A549 (cell line): ENCODE results near the gene FUT1. TPM values are rescaled to one million over a fixed set of nuclear protein-coding genes. Genes with fewer than 3 reads are reported as not detected.
A peak's percentile ranks its signal among the peaks of the same experiment; 100 is the strongest.

ENCODE experiments used
- ATAC-seq, 2 experiments: fragments of 200-7000 bp in 1 of 2; fragments of >200 bp in 1 of 2; cut with Nextera tagmentation in 1 of 2; cut with Tn5 transposase in 1 of 2; 3 replicates each; pipeline versions ENCODE4 v1.8.0 to v1.9.1; 2018 to 2020; ENCODE audit warnings: mild to moderate bottlenecking in 1 of 2, moderate library complexity in 1 of 2
- CTCF ChIA-PET: fragments of 300-600 bp; sonication (Branson Sonifier 250); formaldehyde crosslinking; extraction: SDS; loops from one replicate; lab custom pipeline; 2021; ENCODE audit warnings: antibody characterized with exemption, inconsistent platforms; lab: Yijun Ruan, JAX
- POLR2A ChIA-PET: fragments of 350-600 bp; formaldehyde crosslinking; extraction: SDS; loops from one replicate; lab custom pipeline; 2021; ENCODE audit warnings: antibody characterized with exemption, inconsistent platforms; lab: Yijun Ruan, JAX
- DNase-seq, 2 experiments: peaks; one replicate each; pipeline versions ENCODE4 v3.0.0 to v3.0.0-alpha.2; 2011 to 2016; ENCODE audit warnings: low read depth in 1 of 2, low spot score in 1 of 2
- FAIRE-seq: peaks from 2 replicates; lab custom pipeline; 2011; peaks lifted over from hg19 to GRCh38; lab: Jason Lieb, UNC
- H3K27ac ChIP-seq, 2 experiments: fragments of >200 bp; sonication (Bioruptor Twin); formaldehyde crosslinking; 3 replicates each; pipeline ENCODE4 v1.5.1; 2016 to 2017
- H3K4me1 ChIP-seq: fragments of >200 bp; sonication (Bioruptor Twin); formaldehyde crosslinking; 3 replicates; pipeline ENCODE4 v1.6.1; 2016
- H3K4me2 ChIP-seq: fragments of >200 bp; sonication (Bioruptor Twin); formaldehyde crosslinking; 3 replicates; pipeline ENCODE4 v1.6.1; 2016
- H3K4me3 ChIP-seq: fragments of >200 bp; sonication (Bioruptor Twin); formaldehyde crosslinking; 3 replicates; pipeline ENCODE4 v1.5.1; 2016
- H3K9me3 ChIP-seq: fragments of >200 bp; sonication (Bioruptor Twin); formaldehyde crosslinking; 3 replicates; pipeline ENCODE4 v1.6.1; 2016
- BHLHE40 ChIP-seq: IDR thresholded peaks from 2 replicates; pipeline ENCODE4 v1.6.1; 2012; ENCODE audit warnings: low read depth, low read length, inconsistent platforms
- CEBPB ChIP-seq, 2 experiments: fragments of >200 bp in 1 of 2; sonication (Bioruptor Twin) in 1 of 2; formaldehyde crosslinking in 1 of 2; IDR thresholded peaks; 2 replicates each; pipeline ENCODE4 v1.6.1; 2012 to 2016
- EHMT2 ChIP-seq: fragments of 200-600 bp; sonication (generic); IDR thresholded peaks from 2 replicates; pipeline ENCODE4 v1.6.1; 2016; ENCODE audit warnings: antibody characterized with exemption, low read depth, mild to moderate bottlenecking, moderate library complexity
- EP300 ChIP-seq, 2 experiments: fragments of >200 bp; sonication (Bioruptor Twin); formaldehyde crosslinking; IDR thresholded peaks; 2 replicates in 1 of 2; 3 replicates in 1 of 2; pipeline ENCODE4 v1.6.1; 2016 to 2017
- FOSB ChIP-seq: fragments of 250-450 bp; sonication (Bioruptor Pico); IDR thresholded peaks from 2 replicates; pipeline ENCODE4 v1.5.0; 2020; ENCODE audit warnings: mild to moderate bottlenecking, moderate library complexity
- FOXS1 ChIP-seq: fragments of 250-450 bp; sonication (Bioruptor Pico); IDR thresholded peaks from 2 replicates; pipeline ENCODE4 v1.5.0; 2020; ENCODE audit warnings: mild to moderate bottlenecking, moderate library complexity
- HEYL ChIP-seq: fragments of 250-450 bp; sonication (Bioruptor Pico); IDR thresholded peaks from 2 replicates; pipeline ENCODE4 v1.8.0; 2021; ENCODE audit warnings: mild to moderate bottlenecking, moderate library complexity
- HOXA7 ChIP-seq: fragments of 250-450 bp; sonication (Bioruptor Pico); IDR thresholded peaks from 2 replicates; pipeline ENCODE4 v1.5.0; 2020; ENCODE audit warnings: mild to moderate bottlenecking, moderate library complexity
- JUN ChIP-seq, 2 experiments: fragments of >200 bp; sonication (Bioruptor Twin); formaldehyde crosslinking; IDR thresholded peaks; 2 replicates in 1 of 2; 3 replicates in 1 of 2; pipeline ENCODE4 v1.6.1; 2016 to 2017
- MYC ChIP-seq: IDR thresholded peaks from 2 replicates; pipeline ENCODE4 v1.6.1; 2012; ENCODE audit warnings: mild to moderate bottlenecking, inconsistent platforms, low read length, improper control_type of control experiment, borderline replicate concordance
- NFE2L2 ChIP-seq: fragments of 150-350 bp; conservative IDR thresholded peaks from 2 replicates; pipeline ENCODE4 v1.6.1; 2014; ENCODE audit warnings: low read length
- POLR2A ChIP-seq: IDR thresholded peaks from 2 replicates; pipeline ENCODE4 v1.6.1; 2012; ENCODE audit warnings: mild to moderate bottlenecking, low read length
- RCOR1 ChIP-seq: fragments of 150-350 bp; IDR thresholded peaks from 2 replicates; pipeline ENCODE4 v1.6.1; 2014; ENCODE audit warnings: antibody characterized with exemption, low read length, low read depth
- RFX5 ChIP-seq: fragments of 450-650 bp; IDR thresholded peaks from 2 replicates; pipeline ENCODE4 v1.7.1; 2014; ENCODE audit warnings: antibody characterized with exemption, mild to moderate bottlenecking, moderate library complexity
- WGBS: methylation state at CpG from one replicate; pipeline ENCODE4 v1.1.6; 2017; ENCODE audit errors: missing lambda C conversion rate; 5-methylcytosine and 5-hydroxymethylcytosine counted together
- polyA plus RNA-seq, 4 experiments: library from polyadenylated mRNA; depleted of rRNA in 3 of 4; stranded (reverse); fragments of >200 nt; fragmentation: RNase III in 1 of 4; extraction: RNeasy Plus Mini Kit Qiagen cat#74134 plus additional on column Dnase treatment in 1 of 4; gene quantifications; 2 replicates in 3 of 4; 3 replicates in 1 of 4; pipeline ENCODE4 v1.2.3, GENCODE V29; 2011 to 2017
- TF ChIP-seq, protein P1 (sequence below): fragments of 250-450 bp; sonication (Bioruptor Pico); IDR thresholded peaks from 2 replicates; pipeline ENCODE4 v1.5.0; 2020; ENCODE audit warnings: low read depth, mild to moderate bottlenecking, moderate library complexity
- TF ChIP-seq, protein P2 (sequence below): fragments of 150-350 bp; IDR thresholded peaks from 2 replicates; pipeline ENCODE4 v1.6.1; 2014; ENCODE audit warnings: low read depth, mild to moderate bottlenecking, low read length
- TF ChIP-seq, protein P3 (sequence below): fragments of >200 bp; sonication (Bioruptor Twin); formaldehyde crosslinking; IDR thresholded peaks from 2 replicates; pipeline ENCODE4 v1.6.1; 2016
- TF ChIP-seq, protein P4 (sequence below): fragments of >200 bp; sonication (Bioruptor Twin); formaldehyde crosslinking; IDR thresholded peaks from 3 replicates; pipeline ENCODE4 v1.5.1; 2016
- TF ChIP-seq, protein P5 (sequence below): fragments of 250-450 bp; sonication (Bioruptor Pico); IDR thresholded peaks from 2 replicates; pipeline ENCODE4 v1.5.0; 2021; ENCODE audit warnings: mild to moderate bottlenecking, moderate library complexity, borderline replicate concordance
- TF ChIP-seq, protein P6 (sequence below): fragments of >200 bp; sonication (Bioruptor Twin); formaldehyde crosslinking; IDR thresholded peaks from 3 replicates; pipeline ENCODE4 v1.6.1; 2016

The FUT1 gene
- polyA plus RNA-seq, 2 of the 4 experiments (the other 2 are of a cell fraction) = 0.13 to 1.5 TPM

DNA sequence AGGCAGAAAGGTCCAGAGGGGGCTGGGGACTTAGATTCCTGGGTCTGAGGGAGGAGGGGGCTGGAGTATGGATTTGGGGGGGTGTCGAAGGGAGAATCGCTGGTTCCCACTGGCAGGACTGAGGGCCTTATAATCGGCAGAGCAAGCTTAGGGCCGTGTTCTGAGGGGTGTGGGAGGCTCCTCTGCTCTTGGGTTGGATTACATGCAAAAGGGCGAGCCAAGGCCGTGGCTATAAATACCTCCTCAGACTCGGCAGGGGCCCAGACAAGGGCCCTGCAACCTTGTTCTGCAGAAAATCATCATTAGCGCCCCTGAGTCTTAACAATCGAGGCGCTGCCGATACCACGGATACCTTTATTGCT is 32.2 kb downstream of the FUT1 start:
- TF ChIP-seq EHMT2 = no peak
- TF ChIP-seq JUN (IDR thresholded peaks at IDR 0.05) = no peak
- TF ChIP-seq, protein P1, sequence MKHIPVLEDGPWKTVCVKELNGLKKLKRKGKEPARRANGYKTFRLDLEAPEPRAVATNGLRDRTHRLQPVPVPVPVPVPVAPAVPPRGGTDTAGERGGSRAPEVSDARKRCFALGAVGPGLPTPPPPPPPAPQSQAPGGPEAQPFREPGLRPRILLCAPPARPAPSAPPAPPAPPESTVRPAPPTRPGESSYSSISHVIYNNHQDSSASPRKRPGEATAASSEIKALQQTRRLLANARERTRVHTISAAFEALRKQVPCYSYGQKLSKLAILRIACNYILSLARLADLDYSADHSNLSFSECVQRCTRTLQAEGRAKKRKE (CRISPR knock-in tag) = no peak
- TF ChIP-seq BHLHE40 = no peak
- no peak for TF ChIP-seq FOSB (CRISPR knock-in tag)
- TF ChIP-seq MYC = no peak
- TF ChIP-seq EP300 (IDR thresholded peaks at IDR 0.05) = no peak
- TF ChIP-seq, protein P2, sequence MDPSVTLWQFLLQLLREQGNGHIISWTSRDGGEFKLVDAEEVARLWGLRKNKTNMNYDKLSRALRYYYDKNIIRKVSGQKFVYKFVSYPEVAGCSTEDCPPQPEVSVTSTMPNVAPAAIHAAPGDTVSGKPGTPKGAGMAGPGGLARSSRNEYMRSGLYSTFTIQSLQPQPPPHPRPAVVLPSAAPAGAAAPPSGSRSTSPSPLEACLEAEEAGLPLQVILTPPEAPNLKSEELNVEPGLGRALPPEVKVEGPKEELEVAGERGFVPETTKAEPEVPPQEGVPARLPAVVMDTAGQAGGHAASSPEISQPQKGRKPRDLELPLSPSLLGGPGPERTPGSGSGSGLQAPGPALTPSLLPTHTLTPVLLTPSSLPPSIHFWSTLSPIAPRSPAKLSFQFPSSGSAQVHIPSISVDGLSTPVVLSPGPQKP = no peak
- TF ChIP-seq FOXS1 (CRISPR knock-in tag) = no peak
- TF ChIP-seq HOXA7 = no peak
- TF ChIP-seq, protein P3, sequence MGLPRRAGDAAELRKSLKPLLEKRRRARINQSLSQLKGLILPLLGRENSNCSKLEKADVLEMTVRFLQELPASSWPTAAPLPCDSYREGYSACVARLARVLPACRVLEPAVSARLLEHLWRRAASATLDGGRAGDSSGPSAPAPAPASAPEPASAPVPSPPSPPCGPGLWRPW = no peak
- TF ChIP-seq, protein P4, sequence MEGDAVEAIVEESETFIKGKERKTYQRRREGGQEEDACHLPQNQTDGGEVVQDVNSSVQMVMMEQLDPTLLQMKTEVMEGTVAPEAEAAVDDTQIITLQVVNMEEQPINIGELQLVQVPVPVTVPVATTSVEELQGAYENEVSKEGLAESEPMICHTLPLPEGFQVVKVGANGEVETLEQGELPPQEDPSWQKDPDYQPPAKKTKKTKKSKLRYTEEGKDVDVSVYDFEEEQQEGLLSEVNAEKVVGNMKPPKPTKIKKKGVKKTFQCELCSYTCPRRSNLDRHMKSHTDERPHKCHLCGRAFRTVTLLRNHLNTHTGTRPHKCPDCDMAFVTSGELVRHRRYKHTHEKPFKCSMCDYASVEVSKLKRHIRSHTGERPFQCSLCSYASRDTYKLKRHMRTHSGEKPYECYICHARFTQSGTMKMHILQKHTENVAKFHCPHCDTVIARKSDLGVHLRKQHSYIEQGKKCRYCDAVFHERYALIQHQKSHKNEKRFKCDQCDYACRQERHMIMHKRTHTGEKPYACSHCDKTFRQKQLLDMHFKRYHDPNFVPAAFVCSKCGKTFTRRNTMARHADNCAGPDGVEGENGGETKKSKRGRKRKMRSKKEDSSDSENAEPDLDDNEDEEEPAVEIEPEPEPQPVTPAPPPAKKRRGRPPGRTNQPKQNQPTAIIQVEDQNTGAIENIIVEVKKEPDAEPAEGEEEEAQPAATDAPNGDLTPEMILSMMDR = no peak
- TF ChIP-seq, protein P5, sequence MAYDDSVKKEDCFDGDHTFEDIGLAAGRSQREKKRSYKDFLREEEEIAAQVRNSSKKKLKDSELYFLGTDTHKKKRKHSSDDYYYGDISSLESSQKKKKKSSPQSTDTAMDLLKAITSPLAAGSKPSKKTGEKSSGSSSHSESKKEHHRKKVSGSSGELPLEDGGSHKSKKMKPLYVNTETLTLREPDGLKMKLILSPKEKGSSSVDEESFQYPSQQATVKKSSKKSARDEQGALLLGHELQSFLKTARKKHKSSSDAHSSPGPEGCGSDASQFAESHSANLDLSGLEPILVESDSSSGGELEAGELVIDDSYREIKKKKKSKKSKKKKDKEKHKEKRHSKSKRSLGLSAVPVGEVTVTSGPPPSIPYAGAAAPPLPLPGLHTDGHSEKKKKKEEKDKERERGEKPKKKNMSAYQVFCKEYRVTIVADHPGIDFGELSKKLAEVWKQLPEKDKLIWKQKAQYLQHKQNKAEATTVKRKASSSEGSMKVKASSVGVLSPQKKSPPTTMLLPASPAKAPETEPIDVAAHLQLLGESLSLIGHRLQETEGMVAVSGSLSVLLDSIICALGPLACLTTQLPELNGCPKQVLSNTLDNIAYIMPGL (CRISPR knock-in tag) = no peak
- no peak for TF ChIP-seq HEYL (CRISPR knock-in tag)
- TF ChIP-seq POLR2A = no peak
- no peak for TF ChIP-seq RFX5
- TF ChIP-seq RCOR1 = no peak
- TF ChIP-seq NFE2L2 = no peak
- TF ChIP-seq, protein P6, sequence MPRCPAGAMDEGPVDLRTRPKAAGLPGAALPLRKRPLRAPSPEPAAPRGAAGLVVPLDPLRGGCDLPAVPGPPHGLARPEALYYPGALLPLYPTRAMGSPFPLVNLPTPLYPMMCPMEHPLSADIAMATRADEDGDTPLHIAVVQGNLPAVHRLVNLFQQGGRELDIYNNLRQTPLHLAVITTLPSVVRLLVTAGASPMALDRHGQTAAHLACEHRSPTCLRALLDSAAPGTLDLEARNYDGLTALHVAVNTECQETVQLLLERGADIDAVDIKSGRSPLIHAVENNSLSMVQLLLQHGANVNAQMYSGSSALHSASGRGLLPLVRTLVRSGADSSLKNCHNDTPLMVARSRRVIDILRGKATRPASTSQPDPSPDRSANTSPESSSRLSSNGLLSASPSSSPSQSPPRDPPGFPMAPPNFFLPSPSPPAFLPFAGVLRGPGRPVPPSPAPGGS = no peak
- TF ChIP-seq CEBPB (IDR thresholded peaks at IDR 0.05) = no peak
- POLR2A ChIA-PET = interaction anchor here (0.6 to 1.7 kb wide), 8 partner anchors 15 to 356 kb away, joined by 3 to 10 read pairs (median 4); partner anchors contain the start of genes IZUMO1, SYNGR4 and TMEM143
- Histone ChIP-seq H3K9me3 (no peaks in the 10 kb centered on the region), H3K4me1 (peaks cover 15% of the 10 kb centered on the region), H3K27ac (peak overlapping the region; percentile 81 to 88), H3K4me3 (peak overlapping the region; percentile 53), H3K4me2 (peak overlapping the region; percentile 80)
- 33% methylated on average over 12 of the region's 12 CpGs for WGBS
- DNase-seq (no peak), ATAC-seq (peak; percentile 12 to 13), FAIRE-seq (no peak)
- CTCF ChIA-PET = interaction anchor here (0.6 to 2.2 kb wide), 5 partner anchors 19 to 74 kb away, joined by 3 to 11 read pairs (median 4); partner anchors contain the start of gene CA11
